Loucy (cell line): ENCODE results near the gene TNFAIP3.

Experiments
- EZH2phosphoT487 ChIP-seq: fragments of 200-600 bp; IDR thresholded peaks from 2 replicates; pipeline ENCODE4 v1.6.1; 2018; ENCODE audit warnings: antibody characterized with exemption, mild to moderate bottlenecking, moderate library complexity, borderline replicate concordance
- TF ChIP-seq, protein P1 (sequence below): fragments of 200-600 bp; sonication (generic); conservative IDR thresholded peaks from 2 replicates; pipeline ENCODE4 v1.5.1; 2014; ENCODE audit warnings: mild to moderate bottlenecking, antibody characterized with exemption, low read length

DNA sequence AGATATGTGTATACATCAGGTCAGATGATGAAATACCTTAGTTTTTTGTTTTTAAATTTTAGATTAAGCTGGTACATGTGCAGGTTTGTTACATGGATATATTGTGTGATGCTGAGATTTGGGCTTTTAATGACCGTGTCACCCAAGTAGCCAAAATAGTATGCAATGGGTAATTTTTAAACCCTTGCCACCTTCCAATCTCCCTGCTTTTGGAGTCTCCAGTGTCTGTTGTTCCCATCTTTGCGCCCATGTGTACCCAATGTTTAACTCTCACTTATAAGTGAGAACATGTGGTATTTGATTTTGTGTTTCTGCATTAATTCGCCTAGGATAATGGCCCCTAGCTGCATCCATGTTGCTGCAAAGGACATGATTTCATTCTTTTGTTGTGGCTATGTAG lies 45.8 kb downstream of the TNFAIP3 start:
- TF ChIP-seq, protein P1, sequence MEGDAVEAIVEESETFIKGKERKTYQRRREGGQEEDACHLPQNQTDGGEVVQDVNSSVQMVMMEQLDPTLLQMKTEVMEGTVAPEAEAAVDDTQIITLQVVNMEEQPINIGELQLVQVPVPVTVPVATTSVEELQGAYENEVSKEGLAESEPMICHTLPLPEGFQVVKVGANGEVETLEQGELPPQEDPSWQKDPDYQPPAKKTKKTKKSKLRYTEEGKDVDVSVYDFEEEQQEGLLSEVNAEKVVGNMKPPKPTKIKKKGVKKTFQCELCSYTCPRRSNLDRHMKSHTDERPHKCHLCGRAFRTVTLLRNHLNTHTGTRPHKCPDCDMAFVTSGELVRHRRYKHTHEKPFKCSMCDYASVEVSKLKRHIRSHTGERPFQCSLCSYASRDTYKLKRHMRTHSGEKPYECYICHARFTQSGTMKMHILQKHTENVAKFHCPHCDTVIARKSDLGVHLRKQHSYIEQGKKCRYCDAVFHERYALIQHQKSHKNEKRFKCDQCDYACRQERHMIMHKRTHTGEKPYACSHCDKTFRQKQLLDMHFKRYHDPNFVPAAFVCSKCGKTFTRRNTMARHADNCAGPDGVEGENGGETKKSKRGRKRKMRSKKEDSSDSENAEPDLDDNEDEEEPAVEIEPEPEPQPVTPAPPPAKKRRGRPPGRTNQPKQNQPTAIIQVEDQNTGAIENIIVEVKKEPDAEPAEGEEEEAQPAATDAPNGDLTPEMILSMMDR: no peak
- TF ChIP-seq EZH2phosphoT487: no peak
